HG03520 (cell line): Measurements from ENCODE around the gene SCYL1.
A peak's percentile ranks its signal among the peaks of the same experiment; 100 is the strongest.
"Not testable (repeated sequence)": the region's sequence is repeated elsewhere in the genome, so short reads cannot be mapped to it uniquely, and the experiment has no call there.

ENCODE experiments used
- ATAC-seq: cut with Tn5 transposase; IDR thresholded peaks from one replicate; pipeline ENCODE4 v1.9.1; 2021; ENCODE audit warnings: mild to moderate bottlenecking, moderate library complexity; ENCODE audit not compliant: unreplicated experiment

The SCYL1 gene

DNA sequence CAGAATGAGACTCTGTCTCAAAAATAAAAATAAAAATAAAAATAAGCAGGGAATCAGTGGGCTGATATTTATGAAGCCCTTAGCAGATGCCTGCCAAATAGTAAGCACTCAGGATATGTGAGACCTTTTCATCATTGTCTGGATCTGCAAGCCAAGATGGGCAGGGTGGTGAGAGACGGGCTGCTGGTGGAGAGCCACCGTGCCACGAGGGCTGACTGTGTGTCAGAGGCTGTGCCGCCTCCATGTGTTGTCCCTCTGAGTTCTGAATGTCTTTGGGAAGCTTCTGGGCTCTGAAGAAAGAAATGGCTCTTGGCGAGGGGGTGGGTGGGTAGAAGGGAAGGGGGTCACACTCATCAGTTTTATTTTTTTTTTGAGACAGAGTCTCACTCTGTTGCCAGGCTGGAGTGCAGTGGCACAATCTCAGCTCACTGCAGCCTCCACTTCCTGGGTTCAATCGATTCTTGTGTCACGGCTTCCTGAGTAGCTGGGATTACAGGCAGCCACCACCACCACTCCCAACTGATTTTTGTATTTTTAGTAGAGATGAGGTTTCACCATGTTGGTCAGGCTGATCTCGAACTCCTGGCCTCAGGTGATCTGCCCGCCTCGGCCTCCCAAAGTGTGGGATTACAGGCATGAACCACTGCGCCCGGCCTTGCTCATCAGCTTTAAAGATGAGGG is 40.1 kb downstream of the SCYL1 start:
- ATAC-seq, result not testable (repeated sequence)

GRCh38 chr11:65565624-65566453 is 41.0 kb downstream of the SCYL1 start:
- ATAC-seq, result no peak

DNA sequence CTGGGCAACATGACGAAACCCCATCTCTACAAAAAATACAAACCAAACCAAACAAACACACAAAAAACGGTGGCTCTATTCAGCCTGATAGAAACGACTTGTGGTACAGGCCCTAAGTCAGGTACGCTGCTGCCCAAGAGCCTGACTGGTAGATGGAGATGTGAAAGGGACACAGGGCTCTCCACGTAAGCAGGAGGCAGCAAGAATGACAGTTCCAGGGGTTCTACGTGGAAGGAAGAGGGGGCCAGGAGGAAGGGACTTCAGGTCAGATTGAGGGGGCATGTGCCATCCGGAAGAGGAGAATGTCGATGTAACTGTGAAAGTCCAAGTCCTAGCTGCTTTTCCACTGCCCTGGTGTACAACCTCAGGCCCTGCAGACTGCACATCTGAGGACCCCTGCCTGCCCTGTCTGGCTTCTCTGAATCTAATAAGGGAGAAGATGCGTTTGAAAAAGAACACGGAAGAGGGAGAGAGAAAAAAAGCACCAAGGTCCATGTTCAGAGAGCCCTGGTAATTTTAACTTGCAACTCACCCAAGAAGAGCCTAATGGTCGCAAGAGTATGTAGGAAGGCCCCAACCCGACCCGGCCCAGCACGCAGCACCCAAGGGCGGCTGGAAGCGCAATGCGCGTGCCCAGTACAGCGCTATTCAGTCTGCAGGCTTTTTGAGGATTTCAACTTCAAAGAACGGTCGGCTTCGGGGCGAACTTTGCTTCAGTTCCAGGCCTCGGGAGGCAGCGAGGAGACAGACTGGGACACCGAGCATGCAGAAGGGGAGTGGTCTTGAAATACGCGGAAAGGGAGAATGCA is 44.5 kb downstream of the SCYL1 start:
- no peak for ATAC-seq

- peak; percentile 63 for ATAC-seq
Observed at GRCh38 chr11:65569973-65570918, 45.4 kb downstream of the SCYL1 start, which contains the start of gene ZNRD2. TSS of gene ZNRD2 (plus strand) at chr11:65570477. CDS start at chr11:65570492, 15 bp downstream.

DNA sequence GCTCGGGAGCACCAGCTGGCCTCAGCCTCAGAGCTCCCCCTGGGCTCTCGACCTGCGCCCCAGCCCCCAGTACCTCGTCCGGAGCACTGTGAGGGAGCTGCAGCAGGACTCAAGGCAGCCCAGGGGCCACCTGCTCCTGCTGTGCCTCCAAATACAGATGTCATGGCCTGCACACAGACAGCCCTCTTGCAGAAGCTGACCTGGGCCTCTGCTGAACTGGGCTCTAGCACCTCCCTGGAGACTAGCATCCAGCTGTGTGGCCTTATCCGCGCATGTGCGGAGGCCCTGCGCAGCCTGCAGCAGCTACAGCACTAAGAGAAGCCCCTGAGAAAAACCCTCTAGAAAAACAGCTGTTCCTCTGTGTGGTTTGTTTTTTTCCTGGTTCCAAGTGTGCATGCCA is 46.5 kb downstream of the SCYL1 start:
- ATAC-seq, result no peak

- no peak for ATAC-seq
Observed at GRCh38 chr11:65571940-65572339, 47.1 kb downstream of the SCYL1 start.

DNA sequence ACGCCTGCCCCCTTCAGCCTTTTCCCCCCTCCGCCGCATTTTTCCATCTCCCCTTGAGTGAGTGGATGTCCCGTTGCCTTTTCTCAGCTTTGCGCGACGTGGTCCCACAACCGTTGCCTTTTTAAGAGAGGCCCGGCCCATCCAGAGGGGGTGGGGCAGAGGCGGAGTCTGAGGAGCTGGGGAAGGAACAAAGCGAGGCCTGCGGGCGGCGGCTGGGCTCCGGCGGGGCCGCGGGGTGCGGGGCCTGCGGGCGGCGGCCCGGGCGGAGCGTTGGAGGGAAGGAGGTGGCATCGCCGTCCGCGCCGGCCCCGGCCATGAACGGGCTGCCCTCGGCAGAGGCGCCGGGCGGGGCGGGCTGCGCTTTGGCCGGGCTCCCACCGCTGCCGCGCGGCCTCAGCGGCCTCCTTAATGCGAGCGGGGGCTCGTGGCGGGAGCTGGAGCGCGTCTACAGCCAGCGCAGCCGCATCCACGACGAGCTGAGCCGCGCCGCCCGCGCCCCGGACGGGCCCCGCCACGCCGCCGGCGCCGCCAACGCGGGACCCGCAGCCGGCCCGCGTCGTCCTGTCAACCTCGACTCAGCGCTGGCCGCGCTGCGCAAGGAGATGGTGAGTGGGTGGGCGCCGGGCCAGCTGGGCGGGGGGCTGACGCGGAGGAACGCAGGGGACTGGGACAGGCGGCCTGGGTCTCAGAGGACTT is 47.6 kb downstream of the SCYL1 start, which contains the start of gene FAM89B:
Gene FAM89B, plus strand, starts transcription at position 183 of the 696 bp plus-strand sequence. Its CDS starts 132 bp downstream, at position 315.
- no peak for ATAC-seq

DNA sequence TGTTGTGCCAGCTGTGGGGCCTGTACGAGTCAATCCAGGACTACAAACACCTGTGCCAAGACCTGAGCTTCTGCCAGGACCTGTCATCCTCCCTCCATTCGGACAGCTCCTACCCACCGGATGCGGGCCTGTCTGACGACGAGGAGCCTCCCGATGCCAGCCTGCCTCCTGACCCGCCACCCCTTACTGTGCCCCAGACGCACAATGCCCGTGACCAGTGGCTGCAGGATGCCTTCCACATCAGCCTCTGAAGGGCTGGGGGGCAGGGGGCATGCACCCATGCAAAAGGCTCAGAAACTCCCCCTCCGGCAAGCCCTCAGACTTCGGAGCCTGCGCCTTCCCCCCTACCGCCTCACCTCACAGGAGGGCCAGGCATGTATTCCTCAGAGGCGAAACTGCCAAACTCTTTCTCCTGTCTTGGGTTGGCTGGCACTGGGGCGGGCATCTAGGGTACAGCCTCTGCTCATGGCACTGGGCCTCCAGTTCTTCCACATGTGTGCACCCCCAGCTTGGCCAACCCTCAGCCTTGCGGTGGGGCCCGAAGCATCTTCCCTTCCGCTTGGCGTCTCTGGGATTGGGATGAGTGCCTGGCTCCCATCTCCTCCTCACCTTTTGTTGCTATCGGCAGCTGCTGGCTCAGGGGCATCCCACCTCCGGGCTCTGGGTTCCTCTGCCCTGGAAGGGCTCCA is 48.7 kb downstream of the SCYL1 start:
- no peak for ATAC-seq

- peak; percentile 23 for ATAC-seq
Observed at GRCh38 chr11:65574109-65574810, 49.4 kb downstream of the SCYL1 start.

DNA sequence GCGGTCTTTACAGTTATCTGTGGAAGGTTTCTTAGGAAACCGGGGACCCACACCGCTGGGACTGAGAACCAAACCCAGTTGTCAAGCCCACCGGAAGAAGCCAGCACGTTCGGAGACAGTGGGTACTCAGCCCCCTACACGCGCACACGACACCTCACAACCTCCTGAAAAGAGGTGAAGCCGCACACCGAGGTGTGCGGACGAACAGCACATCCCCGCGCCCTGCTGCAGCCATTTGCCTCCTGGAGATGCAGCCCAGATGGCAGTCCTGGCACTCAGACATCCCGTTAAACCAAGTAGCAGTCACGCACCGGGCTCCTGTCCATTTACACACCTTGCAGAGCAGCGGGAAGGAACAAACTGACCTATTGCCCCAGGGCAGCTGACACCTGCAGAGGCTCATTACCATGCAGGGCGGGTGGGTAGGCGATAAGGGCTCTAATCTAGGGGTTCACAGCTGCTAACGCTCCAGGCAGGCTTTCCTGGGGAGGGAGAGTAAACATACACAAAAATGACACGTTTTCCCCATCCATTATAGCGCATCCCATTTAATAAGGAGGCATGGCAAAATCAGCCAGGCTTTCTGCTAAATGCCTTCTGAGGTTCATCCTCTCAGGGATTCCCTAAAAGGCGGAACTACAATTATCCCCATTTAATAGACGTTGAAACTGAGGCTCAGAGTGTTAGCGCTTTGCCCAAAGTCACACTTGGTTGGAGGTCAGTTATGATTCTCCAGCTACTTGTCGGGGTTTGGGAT is 50.1 kb downstream of the SCYL1 start:
- no peak for ATAC-seq

- ATAC-seq, result peak; percentile 19
Observed at GRCh38 chr11:65575568-65576231, 50.8 kb downstream of the SCYL1 start, which contains the start of gene EHBP1L1. TSS of gene EHBP1L1 (plus strand) at chr11:65576053. CDS start at chr11:65576303, 250 bp downstream.

GRCh38 chr11:65576232-65576866 is 51.5 kb downstream of the SCYL1 start:
- no peak for ATAC-seq

GRCh38 chr11:65576867-65577755 is 52.2 kb downstream of the SCYL1 start:
- no peak for ATAC-seq

DNA sequence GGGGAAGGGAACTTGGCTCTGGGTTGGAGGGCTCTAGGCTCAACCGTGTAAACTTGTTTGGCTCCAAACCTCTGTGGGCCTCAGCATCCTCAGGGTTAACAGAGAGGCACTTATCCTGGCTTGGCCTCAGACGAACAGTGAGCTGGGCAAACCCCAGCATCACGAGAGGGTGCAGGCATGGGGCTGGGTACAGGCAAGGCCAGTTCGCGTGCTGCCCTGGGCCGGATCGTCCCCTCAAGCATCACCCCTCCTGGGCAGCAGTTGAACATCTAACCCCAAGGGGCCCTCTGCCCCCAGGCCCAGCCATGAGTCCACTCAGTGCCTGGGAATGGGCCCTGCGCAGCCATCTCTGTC is 52.9 kb downstream of the SCYL1 start:
- no peak for ATAC-seq

DNA sequence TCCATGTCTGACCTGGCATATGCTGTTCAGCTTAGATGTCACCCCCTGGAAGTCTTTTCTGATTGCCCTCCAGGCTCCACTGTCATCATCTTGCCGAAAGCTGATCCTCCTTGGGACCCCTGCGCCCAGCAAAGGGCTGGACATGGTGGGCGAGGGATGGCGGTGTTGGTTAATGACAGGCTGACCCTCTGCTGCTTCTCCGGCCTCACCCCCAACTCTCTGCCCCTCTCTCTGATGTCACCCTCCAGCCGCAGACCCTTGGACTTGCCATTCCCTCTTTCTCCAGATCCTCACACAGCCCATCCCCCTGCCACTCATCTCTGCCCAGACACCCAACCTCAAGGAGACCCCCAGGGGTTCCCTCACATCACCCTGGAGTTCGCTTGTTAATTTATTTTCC is 53.3 kb downstream of the SCYL1 start:
- ATAC-seq, result no peak

DNA sequence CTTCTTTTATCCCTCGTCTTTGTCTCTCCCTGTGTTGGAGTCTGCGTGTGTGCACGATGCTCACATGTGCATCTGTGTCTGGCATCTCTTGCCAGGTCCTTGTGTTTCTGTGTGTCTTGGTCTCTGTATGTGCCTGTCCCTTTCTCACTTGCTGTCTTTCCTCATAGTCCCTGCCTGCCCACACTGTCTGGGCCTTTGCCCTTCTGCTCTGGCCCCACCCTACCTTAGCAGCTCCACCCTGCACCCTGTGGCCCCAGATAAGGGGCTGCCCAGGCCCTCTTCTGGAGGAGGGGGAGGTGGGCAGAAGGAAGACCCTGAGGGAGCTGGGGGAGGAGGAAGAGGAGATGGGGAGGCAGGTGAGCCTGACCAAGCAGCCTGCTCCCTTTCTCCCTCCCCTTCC is 53.8 kb downstream of the SCYL1 start:
- ATAC-seq, result no peak
